DND-41 (cell line): ENCODE results near the gene YY2.

Source experiments
- EZH2 ChIP-seq: IDR thresholded peaks from 3 replicates; pipeline ENCODE4 v1.6.1; 2012; ENCODE audit warnings: borderline replicate concordance, low read depth, mild to moderate bottlenecking, moderate library complexity, low read length, inconsistent platforms; ENCODE audit not compliant: severe bottlenecking
- TF ChIP-seq, protein P1 (sequence below): IDR thresholded peaks from 2 replicates; pipeline ENCODE4 v1.5.1; 2012; ENCODE audit warnings: borderline replicate concordance, low read length, moderate library complexity, mild to moderate bottlenecking; ENCODE audit not compliant: poor library complexity, severe bottlenecking; ENCODE audit errors: extremely low read depth

DNA sequence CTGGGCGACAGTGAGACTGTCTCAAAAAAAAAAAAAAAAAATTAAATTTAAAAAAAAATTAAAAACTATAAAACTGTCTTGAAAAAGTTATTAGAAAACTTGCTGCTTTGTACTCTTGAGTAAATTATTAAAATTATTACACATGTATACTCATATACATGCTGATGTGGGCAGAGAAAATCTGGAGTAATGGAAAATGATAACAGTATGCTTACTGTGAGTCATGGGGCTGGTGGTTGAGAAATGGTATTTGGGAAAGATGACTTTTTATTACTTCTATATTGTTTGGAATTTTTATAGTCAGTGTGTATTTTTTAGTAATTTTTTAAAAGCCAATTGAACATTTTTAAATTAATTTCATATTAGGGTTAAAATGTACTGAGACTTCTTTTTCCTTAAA is 7.5 kb downstream of the YY2 start:
- TF ChIP-seq, protein P1, sequence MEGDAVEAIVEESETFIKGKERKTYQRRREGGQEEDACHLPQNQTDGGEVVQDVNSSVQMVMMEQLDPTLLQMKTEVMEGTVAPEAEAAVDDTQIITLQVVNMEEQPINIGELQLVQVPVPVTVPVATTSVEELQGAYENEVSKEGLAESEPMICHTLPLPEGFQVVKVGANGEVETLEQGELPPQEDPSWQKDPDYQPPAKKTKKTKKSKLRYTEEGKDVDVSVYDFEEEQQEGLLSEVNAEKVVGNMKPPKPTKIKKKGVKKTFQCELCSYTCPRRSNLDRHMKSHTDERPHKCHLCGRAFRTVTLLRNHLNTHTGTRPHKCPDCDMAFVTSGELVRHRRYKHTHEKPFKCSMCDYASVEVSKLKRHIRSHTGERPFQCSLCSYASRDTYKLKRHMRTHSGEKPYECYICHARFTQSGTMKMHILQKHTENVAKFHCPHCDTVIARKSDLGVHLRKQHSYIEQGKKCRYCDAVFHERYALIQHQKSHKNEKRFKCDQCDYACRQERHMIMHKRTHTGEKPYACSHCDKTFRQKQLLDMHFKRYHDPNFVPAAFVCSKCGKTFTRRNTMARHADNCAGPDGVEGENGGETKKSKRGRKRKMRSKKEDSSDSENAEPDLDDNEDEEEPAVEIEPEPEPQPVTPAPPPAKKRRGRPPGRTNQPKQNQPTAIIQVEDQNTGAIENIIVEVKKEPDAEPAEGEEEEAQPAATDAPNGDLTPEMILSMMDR: no peak
- TF ChIP-seq EZH2: no peak
